T-cell (primary cell): Measurements from ENCODE around the gene ACP3. TPM values are rescaled to one million over a fixed set of nuclear protein-coding genes. Genes with fewer than 3 reads are reported as not detected.
"Not testable (repeated sequence)": the region's sequence is repeated elsewhere in the genome, so short reads cannot be mapped to it uniquely, and the experiment has no call there.

ENCODE experiments used
- ATAC-seq, 4 experiments: fragments of 200-7000 bp in 3 of 4; fragments of 150-1000 bp in 1 of 4; cut with Tn5 transposase; replicated peaks in 1 of 4; 1 replicate in 3 of 4; 2 replicates in 1 of 4; pipeline ENCODE4 v1.10.0; 2021; ENCODE audit warnings: moderate library complexity in 3 of 4, mild to moderate bottlenecking in 2 of 4, moderate number of reproducible peaks in 1 of 4
- CTCF ChIA-PET, 2 donors: fragments of 300-600 bp; sonication (Branson Sonifier 250); formaldehyde crosslinking; loops; one replicate each; lab custom pipeline; 2022; ENCODE audit warnings: antibody characterized with exemption in 2 of 2; lab: Charles Lee
- POLR2A ChIA-PET, 2 donors: fragments of 300-600 bp; sonication (Branson Sonifier 250); formaldehyde crosslinking; loops; one replicate each; lab custom pipeline; 2022; ENCODE audit warnings: antibody characterized with exemption in 2 of 2; lab: Charles Lee
- DNase-seq, 35 experiments: peaks; one replicate each; pipeline versions ENCODE4 v3.0.0 to v3.0.0-alpha.2; 2013 to 2023
- H3K27ac ChIP-seq: one replicate; pipeline ENCODE4 v1.5.1; 2013; ENCODE audit warnings: low read length
- H3K27me3 ChIP-seq, 2 experiments: replicated peaks in 1 of 2; 1 replicate in 1 of 2; 2 replicates in 1 of 2; pipeline versions ENCODE4 v1.6.1 to v1.7.0; 2013; ENCODE audit warnings: low read length in 1 of 2, mixed read lengths in 1 of 2; ENCODE audit not compliant: control insufficient read depth in 2 of 2, insufficient read depth in 2 of 2; ENCODE audit errors: extremely low read depth in 1 of 2
- H3K36me3 ChIP-seq, 2 donors: 1 replicate in 1 of 2; 2 replicates in 1 of 2; pipeline versions ENCODE4 v1.6.1 to v1.7.0; 2013; ENCODE audit warnings: low read length in 1 of 2; ENCODE audit not compliant: control insufficient read depth in 2 of 2, insufficient read depth in 1 of 2; ENCODE audit errors: extremely low read depth in 1 of 2
- H3K4me1 ChIP-seq, 2 experiments: 1 replicate in 1 of 2; 2 replicates in 1 of 2; pipeline versions ENCODE4 v1.6.1 to v1.7.0; 2013; ENCODE audit warnings: low read length in 2 of 2, mixed read lengths in 1 of 2; ENCODE audit not compliant: insufficient read depth in 2 of 2, control insufficient read depth in 1 of 2; ENCODE audit errors: extremely low read depth in 1 of 2
- H3K4me3 ChIP-seq, 2 donors: 1 replicate in 1 of 2; 2 replicates in 1 of 2; pipeline versions ENCODE4 v1.5.1 to v1.7.0; 2013; ENCODE audit warnings: mild to moderate bottlenecking in 2 of 2, low read length in 1 of 2, moderate library complexity in 1 of 2; ENCODE audit not compliant: control insufficient read depth in 1 of 2; ENCODE audit errors: extremely low read depth in 1 of 2
- H3K9me3 ChIP-seq: 2 replicates; pipeline ENCODE4 v1.7.0; 2013
- H3K27ac Mint-ChIP-seq, 2 donors: one replicate each; pipeline ENCODE4 v1.8.0; 2020 to 2021; ENCODE audit warnings: mild to moderate bottlenecking in 2 of 2, mixed read lengths in 2 of 2
- H3K27me3 Mint-ChIP-seq, 2 donors: one replicate each; pipeline ENCODE4 v1.8.0; 2021 to 2022; ENCODE audit warnings: mixed read lengths in 2 of 2
- H3K36me3 Mint-ChIP-seq: one replicate; pipeline ENCODE4 v1.8.0; 2021; ENCODE audit warnings: mixed read lengths
- H3K4me1 Mint-ChIP-seq, 3 donors: one replicate each; pipeline ENCODE4 v1.8.0; 2020 to 2022; ENCODE audit warnings: mixed read lengths in 3 of 3, mild to moderate bottlenecking in 1 of 3
- H3K4me3 Mint-ChIP-seq, 3 donors: one replicate each; pipeline ENCODE4 v1.8.0; 2020 to 2022; ENCODE audit warnings: mild to moderate bottlenecking in 3 of 3, mixed read lengths in 3 of 3, moderate library complexity in 3 of 3
- H3K9me3 Mint-ChIP-seq, 3 donors: one replicate each; pipeline ENCODE4 v1.8.0; 2020 to 2022; ENCODE audit warnings: mixed read lengths in 3 of 3
- WGBS: methylation state at CpG from one replicate; pipeline ENCODE4 v1.1.5; 2013; ENCODE audit warnings: missing lambda C conversion rate; ENCODE audit not compliant: insufficient coverage; 5-methylcytosine and 5-hydroxymethylcytosine counted together
- total RNA-seq, 35 experiments: library from RNA in 6 of 35; stranded (reverse) in 6 of 35; fragments of 120-200 nt in 1 of 35; gene quantifications; one replicate each; pipeline versions ENCODE4 v1.2.1 to v1.2.4 and lab custom pipeline; 2013 to 2026

ACP3 gene
- total RNA-seq, 5 donors from 2014 or later (not counting 1 experiment from before 2014, with no cell fraction given) = not detected

DNA sequence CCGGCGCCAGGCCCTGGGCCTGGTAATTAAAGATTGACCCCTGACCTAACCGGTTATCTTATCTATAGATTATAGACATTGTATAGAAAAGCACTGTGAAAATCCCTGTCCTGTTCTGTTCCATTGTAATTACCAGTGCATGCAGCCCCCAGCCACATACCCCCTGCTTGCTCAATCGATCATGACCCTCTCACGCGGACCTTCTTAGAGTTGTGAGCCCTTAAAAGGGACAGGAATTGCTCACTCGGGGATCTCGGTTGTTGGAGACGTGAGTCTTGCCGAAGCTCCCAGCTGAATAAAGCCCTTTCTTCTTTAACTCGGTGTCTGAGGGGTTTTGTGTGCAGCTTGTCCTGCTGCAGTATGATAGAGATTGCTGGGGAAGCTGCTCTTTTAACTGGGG lies 7.2 kb upstream of the ACP3 start:
- H3K9me3 ChIP-seq, H3K27me3 Mint-ChIP-seq, POLR2A ChIA-PET, CTCF ChIA-PET, H3K36me3 ChIP-seq, ATAC-seq, H3K4me3 Mint-ChIP-seq, H3K4me1 ChIP-seq, H3K36me3 Mint-ChIP-seq, H3K27me3 ChIP-seq, H3K27ac Mint-ChIP-seq, H3K9me3 Mint-ChIP-seq, H3K4me3 ChIP-seq, DNase-seq, H3K4me1 Mint-ChIP-seq, H3K27ac ChIP-seq: not testable (repeated sequence)
- 83% methylated on average over 8 of the region's 11 CpGs for WGBS

- H3K9me3 ChIP-seq = no peaks in the 10 kb centered on the region
- ChIA-PET CTCF (no interaction called here), POLR2A (no interaction called here)
- no peaks in the 10 kb centered on the region for H3K4me1 ChIP-seq
- no peak overlapping the region for H3K4me3 ChIP-seq
- H3K4me3 Mint-ChIP-seq = no peak overlapping the region
- 82% methylated on average over 1 of the region's 3 CpGs for WGBS
- no peaks in the 10 kb centered on the region for H3K4me1 Mint-ChIP-seq
- no peak for ATAC-seq
- H3K36me3 Mint-ChIP-seq = no peaks in the 10 kb centered on the region
- no peaks in the 10 kb centered on the region for H3K36me3 ChIP-seq
- no peaks in the 10 kb centered on the region for H3K27me3 ChIP-seq
- no peaks in the 10 kb centered on the region for H3K9me3 Mint-ChIP-seq
- H3K27ac ChIP-seq = no peak overlapping the region
- H3K27me3 Mint-ChIP-seq = peaks cover 0 to 12% of the 10 kb centered on the region in 2 donors
- no peak overlapping the region for H3K27ac Mint-ChIP-seq
- DNase-seq = no peak
These were observed 5.9 kb upstream of the ACP3 start for GRCh38 chr3:132311316-132311715.

- H3K27me3 Mint-ChIP-seq = peaks cover 0 to 12% of the 10 kb centered on the region in 2 donors
- CTCF ChIA-PET = no interaction called here
- WGBS = 100% methylated on average over 1 of the region's 2 CpGs
- no peak for ATAC-seq
- no peak overlapping the region for H3K4me3 Mint-ChIP-seq
- no peak for DNase-seq
- H3K4me1 ChIP-seq = no peaks in the 10 kb centered on the region
- H3K9me3 ChIP-seq = no peaks in the 10 kb centered on the region
- no peaks in the 10 kb centered on the region for H3K9me3 Mint-ChIP-seq
- no peak overlapping the region for H3K4me3 ChIP-seq
- H3K36me3 ChIP-seq = no peaks in the 10 kb centered on the region
- H3K27me3 ChIP-seq = no peaks in the 10 kb centered on the region
- H3K4me1 Mint-ChIP-seq = no peaks in the 10 kb centered on the region
- H3K27ac Mint-ChIP-seq = no peak overlapping the region
- no peak overlapping the region for H3K27ac ChIP-seq
- no peaks in the 10 kb centered on the region for H3K36me3 Mint-ChIP-seq
- POLR2A ChIA-PET = no interaction called here
These were observed 5.4 kb upstream of the ACP3 start for GRCh38 chr3:132311841-132312240.

- DNase-seq (no peak), ATAC-seq (no peak)
- Histone ChIP-seq H3K27ac (no peak overlapping the region), H3K4me1 (no peaks in the 10 kb centered on the region), H3K4me3 (no peak overlapping the region), H3K36me3 (no peaks in the 10 kb centered on the region), H3K27me3 (no peaks in the 10 kb centered on the region), H3K9me3 (no peaks in the 10 kb centered on the region)
- H3K9me3 Mint-ChIP-seq = no peaks in the 10 kb centered on the region
- H3K27me3 Mint-ChIP-seq = peaks cover 7 to 24% of the 10 kb centered on the region in 2 donors
- 100% methylated on average over 1 of the region's 1 CpG for WGBS
- ChIA-PET POLR2A (no interaction called here), CTCF (no interaction called here)
- no peak overlapping the region for H3K27ac Mint-ChIP-seq
- peaks cover 0 to 5% (median 2%) of the 10 kb centered on the region in 3 donors for H3K4me1 Mint-ChIP-seq
- H3K4me3 Mint-ChIP-seq = no peak overlapping the region
- H3K36me3 Mint-ChIP-seq = no peaks in the 10 kb centered on the region
These were observed 1.4 kb upstream of the ACP3 start for GRCh38 chr3:132315851-132316250.

GRCh38 chr3:132318451-132318850 lies 1.2 kb downstream of the ACP3 start:
- H3K9me3 ChIP-seq = no peaks in the 10 kb centered on the region
- H3K4me3 ChIP-seq = no peak overlapping the region
- H3K27ac Mint-ChIP-seq = no peak overlapping the region
- no peaks in the 10 kb centered on the region for H3K36me3 ChIP-seq
- ATAC-seq (no peak), DNase-seq (no peak)
- ChIA-PET POLR2A (no interaction called here), CTCF (no interaction called here)
- no peaks in the 10 kb centered on the region for H3K36me3 Mint-ChIP-seq
- H3K4me3 Mint-ChIP-seq = no peak overlapping the region
- peaks cover 0 to 5% (median 2%) of the 10 kb centered on the region in 3 donors for H3K4me1 Mint-ChIP-seq
- H3K27me3 ChIP-seq = no peaks in the 10 kb centered on the region
- H3K27ac ChIP-seq = no peak overlapping the region
- H3K9me3 Mint-ChIP-seq = no peaks in the 10 kb centered on the region
- peaks cover 12 to 31% of the 10 kb centered on the region in 2 donors for H3K27me3 Mint-ChIP-seq
- H3K4me1 ChIP-seq = no peaks in the 10 kb centered on the region
- no CpG with 5 or more reads among the region's 1 CpG for whole genome bisulfite sequencing

GRCh38 chr3:132321304-132321703 lies 4.1 kb downstream of the ACP3 start:
- no peaks in the 10 kb centered on the region for H3K4me1 ChIP-seq
- CTCF ChIA-PET = interaction anchor here in 1 of 2 donors (0.7 kb wide), 1 partner anchor 67 kb away, joined by 3 read pairs; no protein-coding TSS in a partner anchor
- ATAC-seq (no peak), DNase-seq (no peak)
- Mint-ChIP-seq H3K36me3 (no peaks in the 10 kb centered on the region), H3K4me1 (peaks cover 0 to 5% (median 2%) of the 10 kb centered on the region in 3 donors), H3K4me3 (no peak overlapping the region), H3K27me3 (peaks cover 14 to 26% of the 10 kb centered on the region in 2 donors), H3K9me3 (no peaks in the 10 kb centered on the region), H3K27ac (no peak overlapping the region)
- H3K36me3 ChIP-seq = no peaks in the 10 kb centered on the region
- WGBS = 88% methylated on average over 3 of the region's 3 CpGs
- H3K27me3 ChIP-seq = no peaks in the 10 kb centered on the region
- POLR2A ChIA-PET = no interaction called here
- no peak overlapping the region for H3K4me3 ChIP-seq
- no peak overlapping the region for H3K27ac ChIP-seq
- H3K9me3 ChIP-seq = no peaks in the 10 kb centered on the region

DNA sequence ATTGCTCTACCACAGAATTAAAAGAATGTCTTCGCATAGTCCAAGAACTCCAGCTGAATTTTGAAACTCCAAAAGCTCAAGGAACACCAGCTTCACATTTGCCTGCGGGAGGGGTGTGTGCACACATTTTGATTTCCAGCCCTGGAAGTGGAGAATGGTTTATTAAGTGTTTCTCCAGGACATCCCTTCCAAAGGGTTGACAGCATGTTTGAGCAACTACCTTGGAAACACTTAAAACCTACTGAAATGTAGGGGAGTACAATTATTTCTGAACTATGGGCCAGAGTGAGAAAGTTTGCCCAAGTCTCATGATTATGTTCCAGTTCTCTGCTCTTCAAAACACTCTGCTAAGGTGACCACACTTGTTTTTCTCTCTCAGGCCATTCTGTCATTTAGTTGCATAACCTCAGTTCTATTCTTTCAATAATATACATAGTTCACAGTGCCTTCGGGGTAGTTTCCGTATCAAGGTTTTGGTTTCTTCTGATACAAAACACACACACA lies 7.9 kb downstream of the ACP3 start:
- Mint-ChIP-seq H3K27me3 (peaks cover 9 to 23% of the 10 kb centered on the region in 2 donors), H3K9me3 (no peaks in the 10 kb centered on the region), H3K4me3 (no peak overlapping the region), H3K36me3 (no peaks in the 10 kb centered on the region), H3K4me1 (no peaks in the 10 kb centered on the region), H3K27ac (no peak overlapping the region)
- Histone ChIP-seq H3K4me3 (no peak overlapping the region), H3K27ac (no peak overlapping the region), H3K4me1 (no peaks in the 10 kb centered on the region), H3K36me3 (no peaks in the 10 kb centered on the region), H3K9me3 (no peaks in the 10 kb centered on the region), H3K27me3 (no peaks in the 10 kb centered on the region)
- no CpG with 5 or more reads among the region's 4 CpGs for WGBS
- ATAC-seq (no peak), DNase-seq (no peak)
- ChIA-PET POLR2A (no interaction called here), CTCF (no interaction called here)
